Measurements from ENCODE around the gene MAP3K9. TPM values are rescaled to one million over a fixed set of nuclear protein-coding genes. Genes with fewer than 3 reads are reported as not detected.

MAP3K9 gene
- total RNA-seq, 2 experiments from 2014 or later = 5.6 to 6.9 TPM

- DNase-seq = no peak
- H3K27ac Mint-ChIP-seq = no peak overlapping the region
- CTCF ChIA-PET = interaction anchor here (0.6 to 1.1 kb wide), 2 partner anchors 54 to 116 kb away, joined by 3 to 4 read pairs; no protein-coding TSS in a partner anchor
- no peak overlapping the region for H3K4me3 Mint-ChIP-seq
- intact Hi-C loops (cut with micrococcal nuclease) = no loop called here
- H3K36me3 Mint-ChIP-seq (ENCODE audit: low read depth) = no peaks in the 10 kb centered on the region
- H3K27me3 Mint-ChIP-seq (ENCODE audit: low read depth) = no peaks in the 10 kb centered on the region
- no peaks in the 10 kb centered on the region for H3K9me3 Mint-ChIP-seq
- H3K4me1 Mint-ChIP-seq (ENCODE audit: low read depth) = no peaks in the 10 kb centered on the region
Observed at GRCh38 chr14:70700955-70701585, 108.2 kb downstream of the MAP3K9 start.

GRCh38 chr14:70699646-70700045 is 109.7 kb downstream of the MAP3K9 start:
- Mint-ChIP-seq H3K27me3 (ENCODE audit: low read depth) (no peaks in the 10 kb centered on the region), H3K4me1 (ENCODE audit: low read depth) (no peaks in the 10 kb centered on the region), H3K36me3 (ENCODE audit: low read depth) (no peaks in the 10 kb centered on the region), H3K9me3 (no peaks in the 10 kb centered on the region), H3K27ac (no peak overlapping the region), H3K4me3 (no peak overlapping the region)
- intact Hi-C loops (cut with micrococcal nuclease) = no loop called here
- no peak for DNase-seq
- CTCF ChIA-PET = interaction anchor here (1.5 kb wide), 1 partner anchor 78 kb away, joined by 3 read pairs; no protein-coding TSS in a partner anchor

GRCh38 chr14:70698288-70698687 is 111.0 kb downstream of the MAP3K9 start:
- CTCF ChIA-PET = interaction anchor here (1.2 to 2.0 kb wide), 3 partner anchors 14 to 77 kb away, joined by 3 to 5 read pairs (median 4); no protein-coding TSS in a partner anchor
- intact Hi-C loops (cut with micrococcal nuclease) = no loop called here

GRCh38 chr14:70697701-70698100 is 111.6 kb downstream of the MAP3K9 start:
- Mint-ChIP-seq H3K4me1 (ENCODE audit: low read depth) (no peaks in the 10 kb centered on the region), H3K4me3 (no peak overlapping the region), H3K27ac (no peak overlapping the region), H3K36me3 (ENCODE audit: low read depth) (no peaks in the 10 kb centered on the region), H3K27me3 (ENCODE audit: low read depth) (no peaks in the 10 kb centered on the region), H3K9me3 (no peaks in the 10 kb centered on the region)
- CTCF ChIA-PET = interaction anchor here (1.2 to 2.0 kb wide), 2 partner anchors 15 to 74 kb away, joined by 4 to 5 read pairs; no protein-coding TSS in a partner anchor
- no peak for DNase-seq
- intact Hi-C loops (cut with micrococcal nuclease) = no loop called here

More at GRCh38 chr14:70698288-70698687, 111.0 kb downstream of the MAP3K9 start:
- Mint-ChIP-seq H3K9me3 (no peaks in the 10 kb centered on the region), H3K27ac (no peak overlapping the region), H3K27me3 (ENCODE audit: low read depth) (no peaks in the 10 kb centered on the region), H3K4me1 (ENCODE audit: low read depth) (no peaks in the 10 kb centered on the region), H3K4me3 (no peak overlapping the region), H3K36me3 (ENCODE audit: low read depth) (no peaks in the 10 kb centered on the region)
- no peak for DNase-seq

GRCh38 chr14:70696026-70696425 is 113.3 kb downstream of the MAP3K9 start:
- no peak for DNase-seq
- Mint-ChIP-seq H3K27me3 (ENCODE audit: low read depth) (no peaks in the 10 kb centered on the region), H3K4me1 (ENCODE audit: low read depth) (no peaks in the 10 kb centered on the region), H3K27ac (no peak overlapping the region), H3K4me3 (no peak overlapping the region), H3K36me3 (ENCODE audit: low read depth) (no peaks in the 10 kb centered on the region), H3K9me3 (no peaks in the 10 kb centered on the region)
- intact Hi-C loops (cut with micrococcal nuclease) = no loop called here
- CTCF ChIA-PET = no interaction called here

GRCh38 chr14:70692210-70692609 is 117.1 kb downstream of the MAP3K9 start:
- Mint-ChIP-seq H3K4me1 (ENCODE audit: low read depth) (no peaks in the 10 kb centered on the region), H3K36me3 (ENCODE audit: low read depth) (no peaks in the 10 kb centered on the region), H3K4me3 (no peak overlapping the region), H3K27me3 (ENCODE audit: low read depth) (no peaks in the 10 kb centered on the region), H3K9me3 (no peaks in the 10 kb centered on the region), H3K27ac (no peak overlapping the region)
- CTCF ChIA-PET = interaction anchor here (0.7 to 1.1 kb wide), 2 partner anchors 9 to 930 kb away, joined by 3 to 4 read pairs; no protein-coding TSS in a partner anchor
- DNase-seq = no peak
- intact Hi-C loops (cut with micrococcal nuclease) = no loop called here

- no peaks in the 10 kb centered on the region for H3K27me3 Mint-ChIP-seq (ENCODE audit: low read depth)
Observed at GRCh38 chr14:70685474-70686197, 123.7 kb downstream of the MAP3K9 start.

GRCh38 chr14:70683983-70684382 is 125.3 kb downstream of the MAP3K9 start:
- intact Hi-C loops (cut with micrococcal nuclease) = no loop called here
- H3K4me1 Mint-ChIP-seq (ENCODE audit: low read depth) = no peaks in the 10 kb centered on the region
- H3K4me3 Mint-ChIP-seq = no peak overlapping the region
- H3K36me3 Mint-ChIP-seq (ENCODE audit: low read depth) = no peaks in the 10 kb centered on the region
- no peaks in the 10 kb centered on the region for H3K9me3 Mint-ChIP-seq
- no peak for DNase-seq
- H3K27ac Mint-ChIP-seq = no peak overlapping the region
- H3K27me3 Mint-ChIP-seq (ENCODE audit: low read depth) = no peaks in the 10 kb centered on the region
- CTCF ChIA-PET = interaction anchor here (1.0 kb wide), 1 partner anchor 30 kb away, joined by 3 read pairs; no protein-coding TSS in a partner anchor

More at GRCh38 chr14:70685474-70686197, 123.7 kb downstream of the MAP3K9 start:
- intact Hi-C loops (cut with micrococcal nuclease) = no loop called here
- Mint-ChIP-seq H3K36me3 (ENCODE audit: low read depth) (no peaks in the 10 kb centered on the region), H3K27ac (no peak overlapping the region), H3K4me3 (no peak overlapping the region), H3K4me1 (ENCODE audit: low read depth) (no peaks in the 10 kb centered on the region), H3K9me3 (no peaks in the 10 kb centered on the region)
- DNase-seq = no peak
- CTCF ChIA-PET = no interaction called here

GRCh38 chr14:70680748-70681147 is 128.6 kb downstream of the MAP3K9 start:
- Mint-ChIP-seq H3K36me3 (ENCODE audit: low read depth) (peaks cover 1% of the 10 kb centered on the region), H3K27me3 (ENCODE audit: low read depth) (no peaks in the 10 kb centered on the region), H3K27ac (no peak overlapping the region), H3K4me3 (no peak overlapping the region), H3K9me3 (no peaks in the 10 kb centered on the region), H3K4me1 (ENCODE audit: low read depth) (no peaks in the 10 kb centered on the region)
- intact Hi-C loops (cut with micrococcal nuclease) = no loop called here
- CTCF ChIA-PET = no interaction called here
- no peak for DNase-seq

- CTCF ChIA-PET = interaction anchor here (0.9 to 1.2 kb wide), 2 partner anchors 12 to 16 kb away, joined by 3 to 4 read pairs; no protein-coding TSS in a partner anchor
- H3K4me3 Mint-ChIP-seq = no peak overlapping the region
- H3K27me3 Mint-ChIP-seq (ENCODE audit: low read depth) = no peaks in the 10 kb centered on the region
- intact Hi-C loops (cut with micrococcal nuclease) = no loop called here
- H3K27ac Mint-ChIP-seq = no peak overlapping the region
- DNase-seq = no peak
- no peaks in the 10 kb centered on the region for H3K4me1 Mint-ChIP-seq (ENCODE audit: low read depth)
- H3K36me3 Mint-ChIP-seq (ENCODE audit: low read depth) = peaks cover 4% of the 10 kb centered on the region
- H3K9me3 Mint-ChIP-seq = no peaks in the 10 kb centered on the region
Observed at GRCh38 chr14:70677341-70677740, 132.0 kb downstream of the MAP3K9 start.

Data from activated naive CD4-positive, alpha-beta T cell treated with anti-CD3 and anti-CD28 coated beads for 36 hours (primary cell).